ENCODE measurements around the gene ZNF688.
"Not testable (repeated sequence)": the region's sequence is repeated elsewhere in the genome, so short reads cannot be mapped to it uniquely, and the experiment has no call there.

Gene ZNF688

DNA sequence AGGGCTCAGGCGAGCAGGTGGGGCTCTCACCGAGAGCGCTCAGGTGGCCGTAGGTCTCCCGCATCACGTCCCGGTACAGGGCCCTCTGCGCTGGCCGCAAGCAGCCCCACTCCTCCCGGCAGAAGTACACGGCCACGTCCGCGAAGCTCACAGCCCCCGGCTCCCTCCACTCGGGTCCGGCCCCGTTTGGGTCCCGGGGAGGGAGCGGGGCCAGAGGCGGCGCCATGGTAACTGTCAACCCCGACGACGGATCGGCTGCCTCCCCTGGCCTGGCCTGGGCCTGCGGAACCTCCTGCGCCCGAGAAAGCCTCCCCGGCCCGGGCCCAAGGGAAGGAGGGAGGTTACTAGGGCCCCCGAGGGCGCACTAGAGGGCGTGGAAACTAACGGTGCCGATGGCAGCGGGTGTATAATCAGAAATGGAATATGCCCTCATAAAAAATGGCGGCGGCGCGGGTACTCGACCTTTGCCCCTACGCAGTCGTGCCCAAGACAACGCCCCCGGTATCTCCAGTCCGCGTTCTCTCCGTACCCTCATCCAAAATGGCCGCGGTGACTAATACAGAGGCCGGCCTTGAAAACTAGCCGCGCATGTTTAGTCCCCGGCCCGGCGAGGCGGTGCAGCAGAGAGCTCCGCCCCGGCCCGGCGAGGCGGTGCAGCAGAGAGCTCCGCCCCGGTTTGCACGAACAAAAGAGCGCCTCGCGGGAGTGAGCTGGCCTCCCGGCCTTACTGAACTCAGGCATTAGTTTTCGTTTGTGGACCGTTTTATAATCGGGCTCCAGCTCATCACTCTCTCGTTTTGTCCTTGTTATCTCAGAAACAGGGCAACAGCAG, 13.3 kb downstream of the ZNF688 start, which contains the start of gene ZNF764:
ZNF764 (minus strand) TSS at position 418 of the 832 bp plus-strand sequence; CDS start at position 226, 192 bp downstream.
- in situ Hi-C loops (cut with MboI; ENCODE audit: low sequenced_read_pairs) = no loop called here

GRCh38 chr16:30557707-30557956, 13.9 kb downstream of the ZNF688 start:
- in situ Hi-C loops (cut with MboI; ENCODE audit: low sequenced_read_pairs) = no loop called here

GRCh38 chr16:30556125-30556473, 15.4 kb downstream of the ZNF688 start:
- in situ Hi-C loops (cut with MboI; ENCODE audit: low sequenced_read_pairs) = no loop called here

DNA sequence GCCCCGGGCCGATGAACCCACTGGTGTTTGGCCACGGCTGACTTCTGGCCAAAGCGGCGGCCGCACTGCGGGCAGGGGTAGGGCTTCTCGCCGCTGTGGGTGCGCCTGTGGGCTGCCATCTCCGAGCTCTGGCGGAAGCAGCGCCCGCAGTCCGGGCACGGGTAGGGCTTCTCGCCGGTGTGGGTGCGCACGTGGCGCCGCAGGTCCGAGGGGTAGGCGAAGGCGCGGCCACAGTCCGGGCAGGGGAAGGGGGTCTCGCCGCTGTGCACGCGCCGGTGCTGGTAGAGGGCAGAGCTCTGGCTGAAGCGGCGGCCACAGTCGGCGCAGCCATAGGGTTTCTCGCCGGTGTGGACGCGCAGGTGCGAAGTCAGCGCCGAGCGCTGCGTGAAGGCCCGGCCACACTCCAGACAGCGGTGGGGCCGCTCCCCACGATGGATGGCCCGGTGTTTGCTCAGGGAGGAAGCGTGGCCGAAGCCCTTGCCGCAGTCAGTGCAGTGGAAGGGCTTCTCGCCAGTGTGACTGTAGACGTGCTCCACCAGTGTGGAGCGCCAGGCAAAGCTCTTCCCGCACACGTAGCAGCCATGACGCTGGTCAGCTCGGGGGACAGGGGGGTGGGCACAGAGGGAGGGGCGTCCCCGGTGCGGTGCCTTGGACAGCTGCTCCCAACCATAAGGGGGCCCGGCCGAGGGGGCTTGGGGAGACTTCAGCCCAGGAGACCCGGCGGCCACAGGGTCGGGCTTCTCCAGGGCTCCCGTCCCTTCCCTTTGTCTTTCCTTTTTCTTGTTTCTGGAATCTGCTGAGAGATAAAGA, 16.0 kb downstream of the ZNF688 start:
- in situ Hi-C loops (cut with MboI; ENCODE audit: low sequenced_read_pairs) = no loop called here

DNA sequence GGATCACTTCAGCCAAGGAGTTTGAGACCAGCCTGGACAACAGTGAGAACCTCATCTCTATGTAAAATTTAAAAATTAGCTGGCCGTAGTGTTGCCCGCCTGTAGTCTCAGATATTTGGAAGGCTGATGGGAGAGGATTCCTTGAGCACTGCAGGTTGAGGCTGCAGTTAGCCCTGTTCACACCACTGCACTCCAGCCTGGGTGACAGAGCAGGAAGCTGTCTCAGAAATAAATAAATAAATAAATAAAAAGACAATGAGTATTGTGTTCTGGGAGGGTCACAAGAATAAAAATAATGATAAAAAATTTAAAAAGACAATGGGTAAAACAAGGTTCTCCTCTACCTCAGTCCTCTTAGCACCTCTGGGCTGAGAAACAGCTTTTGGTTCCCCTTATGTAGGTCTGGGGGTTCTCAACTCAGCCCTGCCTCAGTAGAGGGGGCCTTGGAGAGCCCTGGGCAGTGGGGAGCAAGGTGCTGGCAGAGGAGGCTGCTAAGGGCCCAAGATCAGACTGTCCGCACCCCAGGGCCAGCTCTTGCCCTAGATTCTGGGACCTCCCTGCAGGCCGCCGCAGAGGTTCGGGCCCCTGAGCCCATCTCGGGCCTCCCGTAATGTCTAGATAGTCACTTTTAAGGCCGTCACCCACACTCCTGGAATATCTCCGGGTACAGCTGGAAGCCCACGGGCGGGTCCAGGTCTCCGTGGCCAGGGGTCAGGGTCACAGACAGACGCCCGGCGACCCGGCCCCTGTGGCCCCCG, 16.8 kb downstream of the ZNF688 start:
- in situ Hi-C loops (cut with MboI; ENCODE audit: low sequenced_read_pairs) = no loop called here

- in situ Hi-C loops (cut with MboI; ENCODE audit: low sequenced_read_pairs) = no loop called here
Measured at GRCh38 chr16:30553393-30553899, 18.1 kb downstream of the ZNF688 start.

GRCh38 chr16:30552956-30553355, 18.6 kb downstream of the ZNF688 start:
- in situ Hi-C loops (cut with MboI; ENCODE audit: low sequenced_read_pairs) = no loop called here

GRCh38 chr16:30551781-30552180, 19.7 kb downstream of the ZNF688 start:
- in situ Hi-C loops (cut with MboI; ENCODE audit: low sequenced_read_pairs) = no loop called here

DNA sequence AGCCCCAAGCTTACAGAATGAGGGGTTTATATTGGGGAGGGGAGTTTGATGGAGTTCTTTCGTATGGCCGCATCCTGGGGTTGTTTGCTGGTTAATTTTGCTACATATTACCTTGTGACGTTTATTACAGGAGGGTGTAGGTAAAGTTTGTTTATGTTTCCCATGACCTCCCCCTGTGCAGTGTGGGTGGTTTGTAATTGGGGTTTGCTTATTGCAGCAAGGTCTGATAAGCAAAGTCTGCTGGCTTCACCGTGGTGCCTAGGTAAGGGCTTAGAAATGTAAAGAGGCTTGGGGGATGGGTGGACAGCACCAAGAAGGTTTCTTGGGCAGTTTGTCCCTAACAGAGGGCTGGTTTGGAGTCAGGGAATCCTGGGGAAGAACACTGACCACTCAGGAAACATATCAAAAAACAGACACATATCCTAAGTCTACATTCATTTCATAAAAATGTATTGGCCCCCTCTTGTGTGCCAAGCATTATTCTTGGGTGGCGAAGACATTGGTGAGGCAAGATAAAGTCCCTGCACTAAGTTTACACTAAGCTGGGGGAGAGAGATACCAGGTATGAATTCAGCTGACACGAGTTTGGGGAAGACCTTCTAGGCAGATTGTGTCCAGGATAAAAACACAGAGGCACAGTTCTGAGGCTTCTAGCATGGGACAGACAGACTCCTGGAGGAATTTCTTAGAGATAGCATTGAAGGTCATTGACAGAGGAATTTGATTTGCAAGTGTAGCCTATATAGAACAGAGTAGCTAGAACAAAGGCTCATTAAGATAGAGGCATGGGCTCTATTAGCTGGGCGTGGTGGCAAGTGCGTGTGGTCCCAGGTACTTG, 22.9 kb downstream of the ZNF688 start:
- in situ Hi-C loops (cut with MboI; ENCODE audit: low sequenced_read_pairs) = no loop called here

DNA sequence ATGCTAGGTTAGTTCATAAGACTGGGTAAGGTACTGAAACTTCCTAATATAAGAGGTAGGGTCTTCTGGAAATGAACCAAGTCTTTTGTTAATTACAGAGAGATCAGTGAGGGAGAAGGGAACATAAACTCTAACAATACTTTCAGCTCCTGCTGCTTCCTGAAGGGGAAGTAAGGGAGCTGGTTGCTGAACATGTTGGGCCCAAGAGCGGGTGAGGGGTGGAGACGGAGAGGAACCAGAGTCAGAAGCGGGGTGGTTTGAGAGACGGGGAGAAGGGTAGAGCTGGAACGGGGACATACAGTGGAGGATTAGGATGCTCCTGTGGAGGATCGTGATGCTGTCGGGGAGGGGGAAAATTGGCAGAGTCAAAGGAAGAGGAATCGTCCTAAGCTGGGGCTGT, 25.4 kb downstream of the ZNF688 start:
- in situ Hi-C loops (cut with MboI; ENCODE audit: low sequenced_read_pairs) = no loop called here

GRCh38 chr16:30543067-30543466, 28.4 kb downstream of the ZNF688 start:
- in situ Hi-C loops (cut with MboI; ENCODE audit: low sequenced_read_pairs) = no loop called here

GRCh38 chr16:30541502-30542329, 29.8 kb downstream of the ZNF688 start:
- in situ Hi-C loops (cut with MboI; ENCODE audit: low sequenced_read_pairs) = no loop called here

DNA sequence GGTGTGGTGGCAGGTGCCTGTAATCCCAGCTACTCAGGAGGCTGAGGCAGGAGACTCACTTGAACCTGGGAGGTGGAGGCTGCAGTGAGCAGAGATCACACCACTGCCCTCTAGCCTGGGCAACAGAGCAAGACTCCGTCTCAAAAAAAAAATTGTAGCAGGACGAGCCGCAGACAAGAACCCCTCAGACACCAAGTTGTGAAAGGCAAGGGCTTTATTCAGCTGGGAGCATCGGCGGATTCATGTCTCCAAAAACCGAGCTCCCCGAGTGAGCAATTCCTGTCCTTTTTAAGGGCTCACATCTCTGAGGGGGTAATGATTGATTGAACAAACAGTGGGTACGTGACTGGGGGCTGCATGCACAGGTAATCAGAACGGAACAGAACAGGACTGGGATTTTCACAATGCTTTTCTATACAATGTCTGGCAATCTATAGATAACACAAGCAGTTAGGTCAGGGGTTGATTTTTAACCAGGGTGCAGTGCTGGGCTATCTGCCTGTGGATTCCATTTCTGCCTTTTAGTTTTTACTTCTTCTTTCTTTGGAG, 30.5 kb downstream of the ZNF688 start:
- in situ Hi-C loops (cut with MboI; ENCODE audit: low sequenced_read_pairs) = not testable (repeated sequence)

GRCh38 chr16:30539986-30540526, 31.5 kb downstream of the ZNF688 start:
- in situ Hi-C loops (cut with MboI; ENCODE audit: low sequenced_read_pairs) = not testable (repeated sequence)

GRCh38 chr16:30539000-30539964, 32.2 kb downstream of the ZNF688 start:
- in situ Hi-C loops (cut with MboI; ENCODE audit: low sequenced_read_pairs) = no loop called here

GRCh38 chr16:30536391-30537024, 35.0 kb downstream of the ZNF688 start:
- in situ Hi-C loops (cut with MboI; ENCODE audit: low sequenced_read_pairs) = not testable (repeated sequence)

DNA sequence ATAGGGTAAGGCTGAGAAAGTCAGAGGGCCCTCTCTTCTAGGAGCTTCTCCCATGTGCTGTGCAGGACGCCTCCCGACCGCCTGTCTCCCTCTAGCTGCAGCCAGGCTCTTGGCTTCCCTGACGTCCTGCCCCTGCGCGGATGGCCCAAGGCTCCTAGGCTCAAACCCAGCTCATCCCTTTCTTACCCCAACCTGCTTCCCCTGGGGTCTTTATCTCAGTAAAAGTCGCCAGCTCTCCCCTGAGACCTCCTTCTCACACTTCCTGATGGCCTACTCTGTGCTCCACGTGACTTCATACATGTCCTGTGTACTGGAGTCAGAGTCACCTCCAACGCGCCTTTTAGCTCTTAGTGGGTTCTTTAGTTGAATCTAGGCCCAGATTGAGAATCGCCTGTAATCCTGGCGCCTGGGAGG, 35.7 kb downstream of the ZNF688 start:
- in situ Hi-C loops (cut with MboI; ENCODE audit: low sequenced_read_pairs) = no loop called here
